Measurements from ENCODE around the gene CLDN3.

DNA sequence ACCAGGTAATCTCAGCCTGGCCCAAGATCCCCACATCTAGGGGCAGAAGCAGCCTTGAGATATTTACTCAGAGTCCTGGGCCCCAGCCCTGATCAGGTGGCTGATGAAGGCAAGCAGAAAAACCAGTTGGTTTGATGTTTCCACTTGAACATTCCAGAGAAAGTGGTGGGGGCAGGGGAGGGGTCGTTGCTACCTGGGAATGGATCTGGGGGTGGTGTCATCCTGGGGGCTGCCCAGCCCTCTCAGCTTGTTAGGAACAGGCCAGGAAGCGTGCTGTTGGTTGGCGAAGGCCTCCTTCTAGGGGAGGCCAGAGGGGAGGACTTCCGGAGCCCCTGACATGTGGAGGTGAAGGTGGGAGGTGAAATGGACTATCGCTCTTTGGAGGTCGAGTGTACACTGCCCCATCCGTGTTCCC, 27.7 kb downstream of the CLDN3 start:
- TF ChIP-seq, protein P1, sequence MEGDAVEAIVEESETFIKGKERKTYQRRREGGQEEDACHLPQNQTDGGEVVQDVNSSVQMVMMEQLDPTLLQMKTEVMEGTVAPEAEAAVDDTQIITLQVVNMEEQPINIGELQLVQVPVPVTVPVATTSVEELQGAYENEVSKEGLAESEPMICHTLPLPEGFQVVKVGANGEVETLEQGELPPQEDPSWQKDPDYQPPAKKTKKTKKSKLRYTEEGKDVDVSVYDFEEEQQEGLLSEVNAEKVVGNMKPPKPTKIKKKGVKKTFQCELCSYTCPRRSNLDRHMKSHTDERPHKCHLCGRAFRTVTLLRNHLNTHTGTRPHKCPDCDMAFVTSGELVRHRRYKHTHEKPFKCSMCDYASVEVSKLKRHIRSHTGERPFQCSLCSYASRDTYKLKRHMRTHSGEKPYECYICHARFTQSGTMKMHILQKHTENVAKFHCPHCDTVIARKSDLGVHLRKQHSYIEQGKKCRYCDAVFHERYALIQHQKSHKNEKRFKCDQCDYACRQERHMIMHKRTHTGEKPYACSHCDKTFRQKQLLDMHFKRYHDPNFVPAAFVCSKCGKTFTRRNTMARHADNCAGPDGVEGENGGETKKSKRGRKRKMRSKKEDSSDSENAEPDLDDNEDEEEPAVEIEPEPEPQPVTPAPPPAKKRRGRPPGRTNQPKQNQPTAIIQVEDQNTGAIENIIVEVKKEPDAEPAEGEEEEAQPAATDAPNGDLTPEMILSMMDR (IDR thresholded peaks at IDR 0.05): no peak
- TF ChIP-seq POLR2AphosphoS5 (IDR thresholded peaks at IDR 0.05): no peak

Data from suprapubic skin (tissue), 3 donors.